Activated CD8-positive, alpha-beta T cell treated with anti-CD3 and anti-CD28 coated beads for 36 hours (primary cell): ENCODE data around the gene RNLS. TPM values are rescaled to one million over a fixed set of nuclear protein-coding genes. Genes with fewer than 3 reads are reported as not detected.

ENCODE experiments used
- ATAC-seq: fragments of 200-7000 bp; cut with Tn5 transposase; one replicate; pipeline ENCODE4 v1.10.0; 2021; ENCODE audit warnings: mild to moderate bottlenecking, moderate library complexity
- CTCF ChIA-PET: fragments of 350-600 bp; sonication (Branson Sonifier 250); formaldehyde crosslinking; loops from one replicate; lab custom pipeline; 2021; ENCODE audit warnings: antibody characterized with exemption; lab: Charles Lee
- POLR2A ChIA-PET: fragments of 350-600 bp; sonication (Branson Sonifier 250); formaldehyde crosslinking; loops from one replicate; lab custom pipeline; 2021; ENCODE audit warnings: antibody characterized with exemption; lab: Charles Lee
- DNase-seq: peaks from one replicate; pipeline ENCODE4 v3.0.0-alpha.2; 2020
- H3K27ac Mint-ChIP-seq: one replicate; pipeline ENCODE4 v1.8.0; 2021; ENCODE audit warnings: mild to moderate bottlenecking, mixed read lengths
- H3K27me3 Mint-ChIP-seq: one replicate; pipeline ENCODE4 v1.8.0; 2021; ENCODE audit warnings: mixed read lengths
- H3K36me3 Mint-ChIP-seq: one replicate; pipeline ENCODE4 v1.8.0; 2021; ENCODE audit warnings: low read depth, mixed read lengths
- H3K4me1 Mint-ChIP-seq: one replicate; pipeline ENCODE4 v1.8.0; 2021; ENCODE audit warnings: low read depth, mixed read lengths
- H3K4me3 Mint-ChIP-seq: one replicate; pipeline ENCODE4 v1.8.0; 2021; ENCODE audit warnings: mild to moderate bottlenecking, moderate library complexity, mixed read lengths
- H3K9me3 Mint-ChIP-seq: one replicate; pipeline ENCODE4 v1.8.0; 2021; ENCODE audit warnings: mixed read lengths
- CTCF ChIP-seq: fragments of 200-600 bp; IDR thresholded peaks from one replicate; pipeline ENCODE4 v1.8.0; 2022; ENCODE audit warnings: antibody characterized with exemption, mild to moderate bottlenecking
- intact Hi-C: fragments of 100-400 bp; cut with micrococcal nuclease; formaldehyde crosslinking; loops from one replicate; pipeline ENCODE4 v1.10.0; 2022
- total RNA-seq, 2 experiments: library from RNA; stranded (reverse); gene quantifications; one replicate each; pipeline ENCODE4 v1.2.3, GENCODE V29; 2021

Gene RNLS
- total RNA-seq, 2 experiments from 2014 or later: 4.5 TPM

- no peaks in the 10 kb centered on the region for H3K27me3 Mint-ChIP-seq
- intact Hi-C loops: no loop called here
- H3K4me1 Mint-ChIP-seq: no peaks in the 10 kb centered on the region
- H3K9me3 Mint-ChIP-seq: no peaks in the 10 kb centered on the region
- no peak for ATAC-seq
- no peak overlapping the region for H3K27ac Mint-ChIP-seq
- no peaks in the 10 kb centered on the region for H3K36me3 Mint-ChIP-seq
- POLR2A ChIA-PET: no interaction called here
- no peak for DNase-seq
- CTCF ChIA-PET: interaction anchor here (0.5 to 1.7 kb wide), 5 partner anchors 35 to 319 kb away, joined by 3 to 7 read pairs (median 3); partner anchors contain the start of gene RNLS
- H3K4me3 Mint-ChIP-seq: no peak overlapping the region
- TF ChIP-seq CTCF: no peak
Measured at GRCh38 chr10:88617772-88618300, 34.7 kb upstream of the RNLS start.

GRCh38 chr10:88616250-88616977, 33.3 kb upstream of the RNLS start:
- intact Hi-C loops: no loop called here
- Mint-ChIP-seq H3K27ac (no peak overlapping the region), H3K4me1 (no peaks in the 10 kb centered on the region), H3K9me3 (no peaks in the 10 kb centered on the region), H3K27me3 (no peaks in the 10 kb centered on the region), H3K36me3 (no peaks in the 10 kb centered on the region), H3K4me3 (no peak overlapping the region)
- DNase-seq: no peak
- ChIA-PET POLR2A (interaction anchor here (0.6 kb wide), 1 partner anchor 770 kb away, joined by 3 read pairs; no protein-coding TSS in a partner anchor), CTCF (no interaction called here)
- no peak for ATAC-seq
- TF ChIP-seq CTCF: no peak

- no peak for TF ChIP-seq CTCF
- CTCF ChIA-PET: no interaction called here
- H3K4me3 Mint-ChIP-seq: no peak overlapping the region
- no peaks in the 10 kb centered on the region for H3K4me1 Mint-ChIP-seq
- ATAC-seq (no peak), DNase-seq (no peak)
- no peak overlapping the region for H3K27ac Mint-ChIP-seq
- no peaks in the 10 kb centered on the region for H3K9me3 Mint-ChIP-seq
- POLR2A ChIA-PET: no interaction called here
- peaks cover 4% of the 10 kb centered on the region for H3K27me3 Mint-ChIP-seq
- H3K36me3 Mint-ChIP-seq: no peaks in the 10 kb centered on the region
- intact Hi-C loops: no loop called here
Measured at GRCh38 chr10:88608780-88609179, 25.7 kb upstream of the RNLS start.

GRCh38 chr10:88608052-88608732, 25.1 kb upstream of the RNLS start:
- TF ChIP-seq CTCF: no peak
- no peaks in the 10 kb centered on the region for H3K4me1 Mint-ChIP-seq
- intact Hi-C loops: no loop called here
- H3K9me3 Mint-ChIP-seq: no peaks in the 10 kb centered on the region
- POLR2A ChIA-PET: no interaction called here
- no peaks in the 10 kb centered on the region for H3K36me3 Mint-ChIP-seq
- ATAC-seq (no peak), DNase-seq (no peak)
- peaks cover 4% of the 10 kb centered on the region for H3K27me3 Mint-ChIP-seq
- no peak overlapping the region for H3K4me3 Mint-ChIP-seq
- CTCF ChIA-PET: no interaction called here
- no peak overlapping the region for H3K27ac Mint-ChIP-seq

GRCh38 chr10:88598055-88598454, 14.9 kb upstream of the RNLS start:
- intact Hi-C loops: no loop called here
- TF ChIP-seq CTCF: no peak
- Mint-ChIP-seq H3K4me1 (peaks cover 9% of the 10 kb centered on the region), H3K9me3 (no peaks in the 10 kb centered on the region), H3K27ac (no peak overlapping the region), H3K27me3 (peaks cover 3% of the 10 kb centered on the region), H3K36me3 (no peaks in the 10 kb centered on the region), H3K4me3 (no peak overlapping the region)
- ChIA-PET CTCF (interaction anchor here (0.9 to 1.2 kb wide), 2 partner anchors 15 kb away, joined by 4 to 5 read pairs; partner anchors contain the start of gene RNLS), POLR2A (no interaction called here)
- ATAC-seq (peak; percentile 55), DNase-seq (no peak)
